Liver (tissue), 9 donors: ENCODE results near the gene PPP1R3G. TPM values are rescaled to one million over a fixed set of nuclear protein-coding genes. Genes with fewer than 3 reads are reported as not detected.

Experiments
- DNase-seq: peaks from one replicate; pipeline ENCODE4 v3.0.0-alpha.2; 2017; ENCODE audit warnings: low spot score
- H3K27ac ChIP-seq, 2 donors: one replicate each; pipeline ENCODE4 v1.7.0; 2013; ENCODE audit warnings: inconsistent platforms in 2 of 2, low read length in 2 of 2, control low read depth in 1 of 2, low read depth in 1 of 2, mild to moderate bottlenecking in 1 of 2
- H3K27me3 ChIP-seq, 4 donors: one replicate each; pipeline versions ENCODE4 v1.6.1 to v1.7.0; 2013; ENCODE audit warnings: low read length in 3 of 4, inconsistent platforms in 1 of 4, mild to moderate bottlenecking in 1 of 4, moderate library complexity in 1 of 4; ENCODE audit not compliant: control insufficient read depth in 4 of 4, insufficient read depth in 4 of 4
- H3K36me3 ChIP-seq, 4 donors: one replicate each; pipeline versions ENCODE4 v1.6.1 to v1.7.0; 2013; ENCODE audit warnings: low read length in 3 of 4, mild to moderate bottlenecking in 3 of 4, low read depth in 1 of 4, moderate library complexity in 1 of 4; ENCODE audit not compliant: control insufficient read depth in 4 of 4, insufficient read depth in 3 of 4
- H3K4me1 ChIP-seq, 4 donors: one replicate each; pipeline versions ENCODE4 v1.6.1 to v1.7.0; 2013; ENCODE audit warnings: low read length in 3 of 4, mild to moderate bottlenecking in 3 of 4, moderate library complexity in 1 of 4; ENCODE audit not compliant: control insufficient read depth in 4 of 4, insufficient read depth in 4 of 4
- H3K4me3 ChIP-seq, 3 donors: one replicate each; pipeline versions ENCODE4 v1.6.1 to v1.7.0; 2013; ENCODE audit warnings: low read length in 3 of 3, control low read depth in 1 of 3, low read depth in 1 of 3, mild to moderate bottlenecking in 1 of 3
- H3K9ac ChIP-seq, 2 donors: one replicate each; pipeline ENCODE4 v1.7.0; 2013; ENCODE audit warnings: low read length in 2 of 2, mild to moderate bottlenecking in 2 of 2, moderate library complexity in 2 of 2, control low read depth in 1 of 2, low read depth in 1 of 2
- H3K9me3 ChIP-seq, 4 donors: one replicate each; pipeline versions ENCODE4 v1.6.1 to v1.7.0; 2013; ENCODE audit warnings: low read length in 3 of 4; ENCODE audit not compliant: control insufficient read depth in 4 of 4
- ATF3 ChIP-seq: IDR thresholded peaks from 2 replicates; pipeline ENCODE4 v1.6.1; 2016; ENCODE audit warnings: antibody characterized with exemption
- CTCF ChIP-seq: fragments of 150-350 bp; IDR thresholded peaks from 2 replicates; pipeline ENCODE4 v1.5.1; 2017; ENCODE audit warnings: improper control_type of control experiment, low read depth, low read length; ENCODE audit not compliant: missing input control
- EGR1 ChIP-seq, 2 donors: IDR thresholded peaks; 2 replicates each; pipeline ENCODE4 v1.6.1; 2016 to 2018; ENCODE audit warnings: antibody characterized with exemption in 2 of 2, low read depth in 2 of 2
- FOXA1 ChIP-seq: IDR thresholded peaks from 2 replicates; pipeline ENCODE4 v1.6.1; 2016; ENCODE audit warnings: antibody characterized with exemption
- FOXA2 ChIP-seq: IDR thresholded peaks from 2 replicates; pipeline ENCODE4 v1.6.1; 2016; ENCODE audit warnings: antibody characterized with exemption
- HNF4G ChIP-seq: IDR thresholded peaks from 2 replicates; pipeline ENCODE4 v1.6.1; 2016; ENCODE audit warnings: antibody characterized with exemption
- NR2F2 ChIP-seq: IDR thresholded peaks from 2 replicates; pipeline ENCODE4 v1.6.1; 2016; ENCODE audit warnings: antibody characterized with exemption
- REST ChIP-seq: IDR thresholded peaks from 2 replicates; pipeline ENCODE4 v1.6.1; 2016; ENCODE audit warnings: antibody characterized with exemption, mild to moderate bottlenecking
- SP1 ChIP-seq: IDR thresholded peaks from 2 replicates; pipeline ENCODE4 v1.6.1; 2018; ENCODE audit warnings: antibody characterized with exemption, mild to moderate bottlenecking
- TAF1 ChIP-seq: conservative IDR thresholded peaks from 2 replicates; pipeline ENCODE4 v1.6.1; 2016; ENCODE audit warnings: antibody characterized with exemption, mild to moderate bottlenecking
- YY1 ChIP-seq: IDR thresholded peaks from 2 replicates; pipeline ENCODE4 v1.6.1; 2016; ENCODE audit warnings: antibody characterized with exemption, mild to moderate bottlenecking
- ZBTB33 ChIP-seq: IDR thresholded peaks from 2 replicates; pipeline ENCODE4 v1.6.1; 2016; ENCODE audit warnings: antibody characterized with exemption
- WGBS: extraction: QIAGEN DNeasy Blood & Tissue Kit; methylation state at CpG from one replicate; pipeline ENCODE4 v1.1.7; 2013; 5-methylcytosine and 5-hydroxymethylcytosine counted together
- polyA plus RNA-seq, 2 donors: library from polyadenylated mRNA; stranded (reverse) in 1 of 2; unstranded in 1 of 2; fragments of 200-250 nt in 1 of 2; fragments of >200 nt in 1 of 2; fragmentation: Nextera tagmentation in 1 of 2; extraction: Ambion mirVana in 1 of 2; gene quantifications; one replicate each; pipeline versions ENCODE4 v1.2.1 to v1.2.3, GENCODE V29; 2013 to 2015
- total RNA-seq, 2 donors: library from RNA; depleted of rRNA; stranded (reverse); fragments of >200 nt; gene quantifications; one replicate each; pipeline ENCODE4 v1.2.3, GENCODE V29; 2014
- donor health status: healthy.
- donor health status: healthy.
- donor health status: healthy.
- donor health status: healthy.
- donor health status: healthy.

The PPP1R3G gene
- total and polyA plus RNA-seq, 4 donors = 0.25 to 3.0 (median 0.47) TPM

- DNase-seq = no peak
These were observed 17.3 kb downstream of the PPP1R3G start for GRCh38 chr6:5102267-5102970.

More at GRCh38 chr6:5102267-5102970, 17.3 kb downstream of the PPP1R3G start:
- no peaks in the 10 kb centered on the region for H3K36me3 ChIP-seq
- WGBS = 89% methylated on average over 8 of the region's 8 CpGs
- H3K27ac ChIP-seq = no peak overlapping the region
- no peak overlapping the region for H3K9ac ChIP-seq
- H3K27me3 ChIP-seq = no peaks in the 10 kb centered on the region
- TF ChIP-seq ZBTB33 (no peak), CTCF (no peak), HNF4G (no peak), FOXA2 (no peak), YY1 (no peak), REST (no peak), TAF1 (no peak), ATF3 (no peak), SP1 (no peak), FOXA1 (no peak), EGR1 (IDR thresholded peaks at IDR 0.05; ENCODE audit: low read depth in 2 of 2) (no peak), NR2F2 (no peak)
- no peak overlapping the region for H3K4me3 ChIP-seq
- no peaks in the 10 kb centered on the region for H3K9me3 ChIP-seq
- no peaks in the 10 kb centered on the region for H3K4me1 ChIP-seq
